Measurements from ENCODE around the gene ATOSA.

Gene ATOSA

DNA sequence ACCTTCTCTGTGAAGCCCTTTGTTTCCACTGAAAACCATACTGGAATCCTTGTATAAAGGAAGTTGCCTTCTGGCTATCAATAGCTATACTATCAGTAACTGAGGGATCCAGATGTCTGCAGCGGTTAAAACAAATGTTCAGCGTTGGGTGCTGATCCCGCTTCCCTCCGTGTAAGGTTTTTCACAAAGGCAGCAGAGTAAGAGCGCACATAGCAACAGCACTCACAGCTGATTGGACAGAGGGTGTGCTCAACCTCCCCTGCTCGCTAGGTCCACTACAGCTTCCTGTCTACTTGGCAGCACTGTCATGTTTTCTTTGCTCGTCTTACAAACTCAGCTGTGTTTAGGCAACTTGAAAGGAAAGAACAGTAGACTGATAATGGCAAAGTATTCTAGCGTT is 27.3 kb downstream of the ATOSA start:
- DNase-seq (ENCODE audit: low read depth in 2 of 2), result peak in 1 of 2 donors; percentile 12

DNA sequence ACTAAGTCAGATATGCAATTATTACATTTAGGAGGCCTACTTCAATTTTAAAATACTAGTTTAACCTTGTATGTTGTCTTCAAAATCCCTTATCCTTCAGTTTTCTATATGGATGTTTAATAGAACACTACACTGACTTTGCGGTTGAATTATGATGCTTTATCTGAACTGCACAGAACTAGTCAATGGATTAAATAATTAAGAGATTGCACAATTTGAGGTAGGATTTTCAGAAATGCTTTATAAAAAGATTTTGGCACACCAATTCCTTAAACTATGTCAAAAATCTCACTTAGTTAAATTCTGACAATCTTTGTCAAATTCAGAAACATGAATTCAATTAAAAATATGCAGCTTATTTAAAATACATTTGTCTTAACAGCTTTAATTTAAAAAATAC is 28.1 kb downstream of the ATOSA start:
- no peak for DNase-seq (ENCODE audit: low read depth in 2 of 2)

DNA sequence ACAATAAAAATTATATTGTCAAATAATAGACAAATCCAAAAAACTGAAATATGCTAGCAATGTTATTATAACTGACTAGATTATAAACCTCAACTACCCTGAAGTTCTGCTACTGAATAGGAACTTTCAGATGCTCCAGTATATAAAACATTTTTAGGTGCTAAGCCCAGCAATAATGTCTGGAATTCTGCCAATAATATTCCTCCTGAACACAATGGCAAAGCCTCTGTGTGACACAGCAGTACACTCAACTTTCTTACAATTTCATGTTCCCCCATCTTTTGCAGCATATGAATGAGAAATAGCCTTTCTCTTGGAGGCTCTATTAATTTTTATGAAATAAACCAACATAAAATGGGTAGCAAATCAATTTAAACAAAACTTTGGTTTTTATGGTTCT is 29.5 kb downstream of the ATOSA start:
- DNase-seq (ENCODE audit: low read depth in 2 of 2), result no peak

DNA sequence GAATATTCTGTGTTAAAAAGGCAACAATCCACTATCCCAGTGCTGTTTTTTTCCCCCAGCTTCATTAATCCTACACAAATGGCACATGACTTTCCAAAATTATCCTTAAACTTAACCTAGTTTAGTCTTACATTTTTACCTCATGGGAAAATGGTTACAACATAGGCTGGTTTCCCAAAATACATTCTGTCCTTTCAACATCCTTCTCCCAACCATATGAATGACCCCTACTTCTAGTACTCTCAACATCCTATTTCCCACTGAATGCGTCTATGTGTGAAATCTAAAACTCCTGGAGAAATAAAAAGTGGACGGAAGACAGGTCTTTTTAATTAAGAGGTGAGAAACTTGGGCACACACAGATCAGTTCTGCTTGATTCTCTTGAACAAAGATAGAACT is 33.3 kb downstream of the ATOSA start:
- no peak for DNase-seq (ENCODE audit: low read depth in 2 of 2)

DNA sequence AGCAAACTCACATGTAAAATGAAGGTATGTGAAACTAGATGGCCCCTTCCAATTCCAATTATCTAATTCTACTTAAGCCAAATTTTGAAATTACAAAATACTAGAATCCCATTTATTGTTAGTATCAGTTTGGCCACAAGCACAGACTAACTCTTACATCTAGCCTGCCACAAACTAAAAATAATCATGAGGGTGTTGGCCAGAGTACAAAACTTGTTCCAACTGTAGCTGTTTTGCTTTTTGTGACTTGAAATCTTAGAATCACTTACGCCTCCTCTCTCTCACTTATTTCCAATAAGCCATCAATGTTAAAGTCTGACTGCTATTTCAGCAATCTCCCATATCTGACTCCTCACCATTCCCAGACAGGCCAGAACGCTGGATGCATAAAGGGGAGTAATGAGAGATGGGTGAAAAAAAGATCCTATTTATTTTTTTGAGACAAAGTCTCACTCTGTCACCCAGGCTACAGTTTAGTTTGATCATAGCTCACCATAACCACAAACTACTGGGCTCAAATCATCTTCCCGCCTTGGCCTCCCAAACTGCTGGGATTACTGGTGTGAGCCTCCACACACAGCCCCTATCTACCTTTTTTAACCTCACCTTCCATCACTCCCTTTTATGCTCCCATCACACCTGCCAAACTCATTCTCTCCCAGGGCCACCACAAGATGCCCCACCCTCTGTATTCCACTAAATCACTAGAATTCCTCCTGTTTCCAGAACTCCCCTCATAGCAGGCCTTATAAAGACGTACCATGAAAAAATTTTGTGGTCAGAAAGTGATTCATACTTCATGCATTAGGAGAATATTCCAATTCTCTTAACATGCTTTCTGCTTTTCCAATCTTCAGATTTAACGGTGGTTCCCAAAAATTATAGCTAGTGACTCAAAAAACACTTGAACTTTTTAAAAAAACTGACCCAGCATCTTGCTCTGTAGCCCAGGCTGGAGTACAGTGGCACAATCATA is 36.5 kb downstream of the ATOSA start:
- DNase-seq (ENCODE audit: low read depth in 2 of 2), result no peak

DNA sequence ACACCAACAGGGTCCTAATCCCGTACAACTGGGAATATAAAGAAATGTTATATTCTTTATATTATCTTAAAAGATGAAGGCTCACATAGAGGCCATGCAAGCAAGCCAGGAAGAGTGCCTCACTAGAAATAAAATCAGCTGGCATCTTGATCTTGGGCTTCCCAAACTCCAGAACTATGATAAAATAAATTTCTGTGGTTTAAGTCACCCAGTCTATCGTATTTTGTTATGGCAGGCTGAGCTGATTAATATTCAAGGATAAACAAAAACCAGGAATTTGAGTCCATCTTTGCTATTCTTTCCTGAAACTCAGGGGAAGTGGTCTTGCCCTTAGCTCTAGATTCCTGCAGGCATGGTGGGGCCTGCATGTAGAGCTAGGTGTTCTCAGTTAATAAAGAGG is 42.7 kb downstream of the ATOSA start:
- no peak for DNase-seq (ENCODE audit: low read depth in 2 of 2)

DNA sequence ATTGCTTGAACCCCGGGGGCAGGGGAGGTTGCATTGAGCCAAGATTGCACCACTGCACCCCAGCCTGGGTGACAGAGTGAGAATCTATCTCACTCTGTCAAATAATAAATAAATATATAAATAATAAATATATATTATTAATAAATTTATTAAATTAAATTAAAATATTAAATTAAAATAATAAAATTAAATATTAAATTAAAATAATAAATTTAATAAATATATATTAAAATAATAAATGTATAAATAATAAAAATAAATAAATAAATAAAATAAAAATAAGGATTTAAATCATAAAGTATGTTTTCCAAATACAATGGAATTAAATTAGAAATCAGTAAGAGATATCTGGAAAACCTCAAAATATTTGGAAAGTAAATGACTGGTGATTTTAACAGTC is 43.3 kb downstream of the ATOSA start:
- DNase-seq (ENCODE audit: low read depth in 2 of 2), result no peak
